DOHH2 (cell line): ENCODE measurements around the gene MYO1F.

Source experiments
- H3F3A ChIP-seq: fragments of 200-600 bp; sonication (generic), shearing (Covaris generic); 2 replicates; pipeline ENCODE4 v1.6.0; 2016; ENCODE audit warnings: antibody characterized with exemption, mild to moderate bottlenecking; ENCODE audit not compliant: control insufficient read depth, insufficient read depth
- H3K27ac ChIP-seq: fragments of 200-600 bp; sonication (generic); 2 replicates; pipeline ENCODE4 v1.5.1; 2014; ENCODE audit warnings: low read depth, mild to moderate bottlenecking, low read length, moderate library complexity
- H3K27me3 ChIP-seq: fragments of 200-600 bp; sonication (generic); 2 replicates; pipeline ENCODE4 v1.6.1; 2014; ENCODE audit warnings: mild to moderate bottlenecking, low read length, mixed read lengths; ENCODE audit not compliant: control insufficient read depth
- H3K36me3 ChIP-seq: fragments of 200-600 bp; sonication (generic); 2 replicates; pipeline ENCODE4 v1.6.1; 2014; ENCODE audit warnings: mild to moderate bottlenecking, low read length, moderate library complexity, mixed read lengths; ENCODE audit not compliant: control insufficient read depth
- H3K4me1 ChIP-seq: fragments of 200-600 bp; sonication (generic); 2 replicates; pipeline ENCODE4 v1.6.1; 2014; ENCODE audit warnings: mild to moderate bottlenecking, low read length, mixed read lengths; ENCODE audit not compliant: control insufficient read depth
- H3K4me2 ChIP-seq: fragments of 200-600 bp; sonication (generic); 2 replicates; pipeline ENCODE4 v1.6.0; 2014; ENCODE audit warnings: mild to moderate bottlenecking, low read length, moderate library complexity
- H3K4me3 ChIP-seq: fragments of 200-600 bp; sonication (generic); 2 replicates; pipeline ENCODE4 v1.5.1; 2014; ENCODE audit warnings: mild to moderate bottlenecking, low read length, mixed read lengths
- H3K79me2 ChIP-seq: fragments of 200-600 bp; sonication (generic); 2 replicates; pipeline ENCODE4 v1.6.1; 2014; ENCODE audit warnings: mild to moderate bottlenecking, low read length, mixed read lengths; ENCODE audit not compliant: control insufficient read depth
- H3K9me2 ChIP-seq: fragments of 200-600 bp; sonication (generic); replicated peaks from 2 replicates; pipeline ENCODE4 v1.6.1; 2014; ENCODE audit warnings: mild to moderate bottlenecking, low read length, mixed read lengths; ENCODE audit not compliant: control insufficient read depth
- H3K9me3 ChIP-seq: fragments of 200-600 bp; sonication (generic); 2 replicates; pipeline ENCODE4 v1.6.1; 2014; ENCODE audit warnings: antibody characterized with exemption, low read length, mixed read lengths; ENCODE audit not compliant: control insufficient read depth, insufficient read depth
- H4K20me1 ChIP-seq: fragments of 200-600 bp; sonication (generic); 2 replicates; pipeline ENCODE4 v1.6.0; 2014; ENCODE audit warnings: low read depth, mild to moderate bottlenecking, antibody characterized with exemption, low read length, moderate library complexity; ENCODE audit not compliant: control insufficient read depth, insufficient read depth
- EZH2phosphoT487 ChIP-seq: fragments of 200-600 bp; sonication (generic); IDR thresholded peaks from 2 replicates; pipeline ENCODE4 v1.6.1; 2017; ENCODE audit warnings: borderline replicate concordance, mild to moderate bottlenecking, antibody characterized with exemption, low read length, moderate library complexity, mixed read lengths
- TF ChIP-seq, protein P1 (sequence below): fragments of 200-600 bp; sonication (generic); IDR thresholded peaks from one replicate; pipeline ENCODE4 v1.5.1; 2014; ENCODE audit warnings: antibody characterized with exemption, mild to moderate bottlenecking, low read depth, low read length; ENCODE audit not compliant: poor library complexity, severe bottlenecking

Gene MYO1F

DNA sequence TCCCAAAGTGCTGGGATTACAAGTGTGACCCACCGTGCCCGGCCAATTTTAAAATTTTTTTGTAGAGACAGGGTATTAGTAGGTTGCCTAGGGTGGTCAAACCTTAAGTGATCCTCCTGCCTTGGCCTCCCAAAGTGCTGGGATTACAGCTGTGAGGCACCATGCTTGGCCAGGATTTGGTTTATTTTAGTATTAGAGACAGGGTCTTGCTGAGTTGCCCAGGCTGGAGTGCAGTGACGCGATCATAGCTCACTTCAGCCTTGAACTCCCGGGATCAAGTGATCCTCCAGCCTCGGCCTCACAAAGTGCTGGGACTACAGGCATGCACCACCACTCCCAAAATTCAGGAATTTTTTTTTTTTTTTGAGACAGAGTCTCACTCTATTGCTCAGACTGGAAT is 57.9 kb downstream of the MYO1F start:
- H3K27me3 ChIP-seq = no peaks in the 10 kb centered on the region
- H4K20me1 ChIP-seq = no peaks in the 10 kb centered on the region

DNA sequence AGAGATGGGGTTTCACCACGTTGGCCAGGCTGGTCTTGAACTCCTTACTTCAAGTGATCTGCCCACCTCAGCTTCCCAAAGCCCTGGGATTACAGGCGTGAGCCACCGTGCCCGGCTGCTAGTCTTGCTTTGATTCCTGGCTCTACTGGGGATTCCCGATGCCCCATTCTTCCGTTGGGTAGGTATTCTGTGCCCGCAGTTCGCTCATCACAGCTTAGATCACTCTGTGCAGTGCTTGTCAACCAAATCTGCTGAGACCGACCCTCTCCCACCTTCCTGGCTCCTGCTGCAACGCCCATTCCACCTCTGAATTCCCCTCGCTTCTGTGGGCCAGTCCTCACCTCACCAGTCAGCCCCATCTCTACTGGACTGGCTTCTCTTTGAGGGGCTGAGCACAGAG is 58.7 kb downstream of the MYO1F start:
- H3K9me3 ChIP-seq = no peaks in the 10 kb centered on the region
- H3K9me2 ChIP-seq = no peaks in the 10 kb centered on the region
- H3K4me1 ChIP-seq = peaks cover 13% of the 10 kb centered on the region
- H4K20me1 ChIP-seq = no peaks in the 10 kb centered on the region
- H3F3A ChIP-seq = no peaks in the 10 kb centered on the region
- no peak for TF ChIP-seq EZH2phosphoT487
- TF ChIP-seq, protein P1, sequence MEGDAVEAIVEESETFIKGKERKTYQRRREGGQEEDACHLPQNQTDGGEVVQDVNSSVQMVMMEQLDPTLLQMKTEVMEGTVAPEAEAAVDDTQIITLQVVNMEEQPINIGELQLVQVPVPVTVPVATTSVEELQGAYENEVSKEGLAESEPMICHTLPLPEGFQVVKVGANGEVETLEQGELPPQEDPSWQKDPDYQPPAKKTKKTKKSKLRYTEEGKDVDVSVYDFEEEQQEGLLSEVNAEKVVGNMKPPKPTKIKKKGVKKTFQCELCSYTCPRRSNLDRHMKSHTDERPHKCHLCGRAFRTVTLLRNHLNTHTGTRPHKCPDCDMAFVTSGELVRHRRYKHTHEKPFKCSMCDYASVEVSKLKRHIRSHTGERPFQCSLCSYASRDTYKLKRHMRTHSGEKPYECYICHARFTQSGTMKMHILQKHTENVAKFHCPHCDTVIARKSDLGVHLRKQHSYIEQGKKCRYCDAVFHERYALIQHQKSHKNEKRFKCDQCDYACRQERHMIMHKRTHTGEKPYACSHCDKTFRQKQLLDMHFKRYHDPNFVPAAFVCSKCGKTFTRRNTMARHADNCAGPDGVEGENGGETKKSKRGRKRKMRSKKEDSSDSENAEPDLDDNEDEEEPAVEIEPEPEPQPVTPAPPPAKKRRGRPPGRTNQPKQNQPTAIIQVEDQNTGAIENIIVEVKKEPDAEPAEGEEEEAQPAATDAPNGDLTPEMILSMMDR = no peak
- H3K4me2 ChIP-seq = no peak overlapping the region
- no peaks in the 10 kb centered on the region for H3K27me3 ChIP-seq
- no peaks in the 10 kb centered on the region for H3K79me2 ChIP-seq
- no peak overlapping the region for H3K4me3 ChIP-seq
- no peaks in the 10 kb centered on the region for H3K36me3 ChIP-seq
- H3K27ac ChIP-seq = no peak overlapping the region

More for the DNA sequence above, 57.9 kb downstream of the MYO1F start:
- Histone ChIP-seq H3K27ac (no peak overlapping the region), H3K4me3 (no peak overlapping the region), H3K4me1 (peaks cover 12% of the 10 kb centered on the region), H3F3A (no peaks in the 10 kb centered on the region), H3K9me2 (no peaks in the 10 kb centered on the region), H3K36me3 (no peaks in the 10 kb centered on the region), H3K4me2 (no peak overlapping the region), H3K9me3 (no peaks in the 10 kb centered on the region), H3K79me2 (no peaks in the 10 kb centered on the region)
- TF ChIP-seq EZH2phosphoT487 = no peak
- TF ChIP-seq, protein P1 = no peak

DNA sequence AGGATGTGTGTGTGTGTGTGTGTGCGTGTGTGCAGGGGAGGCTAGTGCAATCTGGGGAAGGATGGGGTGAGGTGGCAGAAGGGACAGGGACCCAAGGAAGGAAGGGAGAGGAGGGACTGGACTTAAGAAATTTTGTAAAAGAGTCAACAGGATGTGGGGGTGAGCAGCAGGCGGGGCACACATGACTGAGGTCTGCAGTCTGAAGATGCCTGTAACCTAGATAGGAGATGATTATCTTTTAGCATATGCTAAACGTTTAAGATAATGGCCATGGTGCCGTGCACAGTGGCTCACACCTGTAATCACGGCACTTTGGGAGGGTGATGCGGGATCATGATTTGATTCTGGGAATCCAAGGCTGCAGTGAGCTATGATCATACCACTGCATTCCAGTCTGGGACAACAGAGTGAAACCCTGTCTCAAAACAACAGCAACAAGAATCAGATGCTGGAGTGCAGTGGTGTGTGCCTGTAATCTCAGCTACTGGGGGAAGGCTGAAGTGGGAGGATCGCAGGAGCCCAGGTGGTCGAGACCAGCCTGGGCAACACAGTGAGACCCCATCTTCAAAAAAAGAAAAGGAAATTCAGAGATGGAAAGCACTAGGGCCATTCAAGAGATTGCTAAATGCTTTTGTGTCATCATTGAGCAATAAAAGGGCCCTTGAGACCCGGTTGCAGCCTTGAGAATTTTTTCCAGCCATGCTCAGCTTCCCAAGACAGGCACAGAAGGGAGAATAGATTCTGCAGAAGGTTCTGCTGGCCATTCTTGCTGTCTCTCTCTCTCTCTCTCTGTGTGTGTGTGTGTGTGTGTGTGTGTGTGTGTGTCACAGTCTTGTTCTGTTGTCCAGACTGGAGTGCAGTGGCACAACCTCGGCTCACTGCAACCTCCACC is 59.4 kb downstream of the MYO1F start:
- Histone ChIP-seq H3K4me2 (peak overlapping the region; percentile 21; the same call in 1 of the 2 replicates), H3K79me2 (peaks cover 6% of the 10 kb centered on the region), H3K27me3 (no peaks in the 10 kb centered on the region), H3K9me2 (no peaks in the 10 kb centered on the region), H3K36me3 (no peaks in the 10 kb centered on the region), H4K20me1 (no peaks in the 10 kb centered on the region), H3K27ac (no peak overlapping the region), H3F3A (no peaks in the 10 kb centered on the region), H3K9me3 (no peaks in the 10 kb centered on the region), H3K4me1 (peaks cover 20% of the 10 kb centered on the region), H3K4me3 (no peak overlapping the region)
- TF ChIP-seq EZH2phosphoT487 = no peak
- TF ChIP-seq, protein P1 = no peak
